Endothelial cell of umbilical vein (primary cell): ENCODE results near the gene CRTC1. TPM values are rescaled to one million over a fixed set of nuclear protein-coding genes. Genes with fewer than 3 reads are reported as not detected.

Experiments
- BruUV-seq: library from RNA; stranded (reverse); fragments of 400-500 nt; replicated peaks from 2 replicates; lab custom pipeline; 2021; lab: Mats Ljungman, UMichigan
- CTCF ChIA-PET: fragments of 300-600, 350-600 bp; sonication (Branson Sonifier 250); formaldehyde crosslinking; loops from one replicate; lab custom pipeline; 2021; ENCODE audit warnings: antibody characterized with exemption, inconsistent platforms; lab: Charles Lee
- POLR2A ChIA-PET: fragments of 300-600, 350-600 bp; sonication (Branson Sonifier 250); formaldehyde crosslinking; loops from one replicate; lab custom pipeline; 2021; ENCODE audit warnings: antibody characterized with exemption, inconsistent platforms; lab: Charles Lee
- DNase-seq: peaks from one replicate; pipeline ENCODE4 v3.0.0-alpha.2; 2011; ENCODE audit warnings: low read depth, low spot score
- FAIRE-seq: peaks from 2 replicates; lab custom pipeline; 2011; peaks lifted over from hg19 to GRCh38; lab: Jason Lieb, UNC
- H2AFZ ChIP-seq: 2 replicates; pipeline ENCODE4 v1.6.0; 2012; ENCODE audit warnings: low read depth, low read length, control low read depth, inconsistent platforms
- H3K27ac ChIP-seq: 2 replicates; pipeline ENCODE4 v1.5.1; 2011; ENCODE audit warnings: low read depth, mild to moderate bottlenecking, control low read depth, low read length, moderate library complexity; ENCODE audit not compliant: insufficient read depth
- H3K27me3 ChIP-seq, 2 experiments: 2 replicates each; pipeline versions ENCODE4 v1.6.0 to v1.6.1; 2011; ENCODE audit warnings: low read length in 2 of 2, mixed read lengths in 1 of 2; ENCODE audit not compliant: control insufficient read depth in 2 of 2, insufficient read depth in 2 of 2
- H3K36me3 ChIP-seq, 2 experiments: 2 replicates in 1 of 2; 3 replicates in 1 of 2; pipeline ENCODE4 v1.5.1; 2011; ENCODE audit warnings: low read length in 2 of 2, mild to moderate bottlenecking in 1 of 2, moderate library complexity in 1 of 2; ENCODE audit not compliant: control insufficient read depth in 2 of 2, insufficient read depth in 2 of 2; ENCODE audit errors: extremely low read depth in 1 of 2
- H3K4me1 ChIP-seq: 3 replicates; pipeline ENCODE4 v1.5.1; 2011; ENCODE audit warnings: mild to moderate bottlenecking, low read length; ENCODE audit not compliant: control insufficient read depth, insufficient read depth; ENCODE audit errors: extremely low read depth
- H3K4me2 ChIP-seq: 2 replicates; pipeline ENCODE4 v1.6.1; 2011; ENCODE audit warnings: low read length, control low read depth, mixed read lengths; ENCODE audit not compliant: insufficient read depth
- H3K4me3 ChIP-seq, 3 experiments: fragments of 200-600 bp in 1 of 3; sonication (generic), shearing (Covaris generic) in 1 of 3; replicated peaks in 1 of 3; 2 replicates each; pipeline ENCODE4 v1.5.1; 2011 to 2016; ENCODE audit warnings: control low read depth in 3 of 3, low read length in 3 of 3, mild to moderate bottlenecking in 2 of 3, inconsistent platforms in 1 of 3, low read depth in 1 of 3, moderate library complexity in 1 of 3; ENCODE audit not compliant: insufficient read depth in 1 of 3
- H3K79me2 ChIP-seq: 2 replicates; pipeline ENCODE4 v1.6.0; 2012; ENCODE audit warnings: low read length, inconsistent platforms; ENCODE audit not compliant: control insufficient read depth, insufficient read depth
- H3K9ac ChIP-seq: replicated peaks from 2 replicates; pipeline ENCODE3; 2011; ENCODE audit warnings: low read length, control low read depth; ENCODE audit not compliant: insufficient read depth; ENCODE audit errors: extremely low read depth
- H3K9me1 ChIP-seq: replicated peaks from 3 replicates; pipeline ENCODE4 v1.6.0; 2011; ENCODE audit warnings: mild to moderate bottlenecking, low read length; ENCODE audit not compliant: control insufficient read depth, insufficient read depth; ENCODE audit errors: extremely low read depth
- H3K9me3 ChIP-seq: replicated peaks from 2 replicates; pipeline ENCODE4 v1.5.1; 2012; ENCODE audit warnings: low read length, inconsistent platforms; ENCODE audit not compliant: control insufficient read depth, insufficient read depth
- H4K20me1 ChIP-seq: replicated peaks from 2 replicates; pipeline ENCODE3; 2011; ENCODE audit warnings: mild to moderate bottlenecking, low read length; ENCODE audit not compliant: control insufficient read depth, insufficient read depth; ENCODE audit errors: extremely low read depth
- EZH2 ChIP-seq: IDR thresholded peaks from 2 replicates; pipeline ENCODE4 v1.6.1; 2012; ENCODE audit warnings: borderline replicate concordance, low read depth, mild to moderate bottlenecking, moderate library complexity, low read length, inconsistent platforms; ENCODE audit not compliant: severe bottlenecking
- FOS ChIP-seq: IDR thresholded peaks from 2 replicates; pipeline ENCODE4 v1.6.1; 2011; ENCODE audit warnings: mild to moderate bottlenecking, low read length, moderate library complexity, borderline replicate concordance; ENCODE audit not compliant: insufficient read depth
- GATA2 ChIP-seq: IDR thresholded peaks from 2 replicates; pipeline ENCODE4 v1.7.0; 2011; ENCODE audit warnings: low read depth, mild to moderate bottlenecking, moderate library complexity, mixed read lengths, low read length; ENCODE audit not compliant: insufficient read length, insufficient read depth
- JUN ChIP-seq: IDR thresholded peaks from 2 replicates; pipeline ENCODE4 v1.6.1; 2011; ENCODE audit warnings: borderline replicate concordance, low read depth; ENCODE audit not compliant: insufficient read length, insufficient read depth
- MYC ChIP-seq: IDR thresholded peaks from one replicate; pipeline ENCODE4 v1.6.1; 2011; ENCODE audit warnings: mild to moderate bottlenecking, low read depth, low read length
- POLR2A ChIP-seq: IDR thresholded peaks from 2 replicates; pipeline ENCODE4 v1.6.1; 2012; ENCODE audit warnings: low read depth, mild to moderate bottlenecking, control low read depth, low read length
- POLR2AphosphoS5 ChIP-seq: IDR thresholded peaks from 2 replicates; pipeline ENCODE4 v1.6.1; 2012; ENCODE audit warnings: low read depth, mild to moderate bottlenecking, control low read depth, low read length, moderate library complexity; ENCODE audit not compliant: insufficient read depth
- dilution Hi-C: fragments of 300-500 bp; cut with MboI; formaldehyde crosslinking; loops from one replicate; pipeline ENCODE4 v1.15.0; 2019; ENCODE audit warnings: low sequenced_read_pairs; ENCODE audit not compliant: extremely low pct_ligation_motif_present
- intact Hi-C: fragments of 100-400 bp; cut with micrococcal nuclease; formaldehyde crosslinking; loops from one replicate; pipeline ENCODE4 v1.10.0; 2022
- polyA plus RNA-seq, 4 experiments: library from polyadenylated mRNA; depleted of rRNA in 3 of 4; stranded (reverse) in 3 of 4; unstranded in 1 of 4; fragments of >200 nt; gene quantifications; 2 replicates each; pipeline versions ENCODE4 v1.2.1 to v1.2.3, GENCODE V29; 2011 to 2012; ENCODE audit warnings: missing spikeins in 1 of 4
- total RNA-seq: library from RNA; stranded (reverse); gene quantifications from 2 replicates; pipeline ENCODE4 v1.2.3, GENCODE V29; 2021
- TF ChIP-seq, protein P1 (sequence below): IDR thresholded peaks from 2 replicates; pipeline ENCODE4 v1.6.1; 2011; ENCODE audit not compliant: insufficient read depth, insufficient read length
- TF ChIP-seq, protein P2 (sequence below), 2 donors: IDR thresholded peaks; 1 replicate in 1 of 2; 2 replicates in 1 of 2; pipeline ENCODE4 v1.5.1; 2011; ENCODE audit warnings: low read length in 2 of 2, mild to moderate bottlenecking in 2 of 2, moderate library complexity in 2 of 2, control low read depth in 1 of 2, inconsistent platforms in 1 of 2, low read depth in 1 of 2; ENCODE audit not compliant: insufficient read depth in 1 of 2; ENCODE audit errors: extremely low read depth in 1 of 2

The CRTC1 gene
- total and polyA plus RNA-seq, 2 donors (not counting 3 experiments of a cell fraction or from before 2014, with no cell fraction given) = 4.2 to 11.4 TPM

DNA sequence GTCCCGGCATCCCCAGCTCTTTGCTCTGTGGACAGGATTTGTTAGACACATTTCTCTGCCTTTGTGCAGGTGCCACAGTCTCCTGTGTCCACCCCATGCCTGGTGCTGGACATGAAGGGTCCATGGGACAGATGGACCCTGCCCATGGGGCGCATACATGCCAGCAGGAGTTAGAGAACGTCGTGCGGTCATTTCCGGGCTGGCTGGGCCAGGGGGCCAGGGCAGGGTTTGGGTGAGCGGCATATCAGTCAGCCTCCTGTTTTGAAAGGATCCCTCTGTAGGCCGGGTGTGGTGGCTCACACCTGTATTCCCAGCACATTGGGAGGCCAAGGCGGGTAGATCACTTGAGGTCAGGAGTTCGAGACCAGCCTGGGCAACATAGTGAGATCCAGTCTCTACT lies 35.7 kb upstream of the CRTC1 start:
- Histone ChIP-seq H3K36me3 (no peaks in the 10 kb centered on the region), H2AFZ (no peak overlapping the region), H3K9me3 (no peaks in the 10 kb centered on the region), H4K20me1 (no peaks in the 10 kb centered on the region), H3K27me3 (no peaks in the 10 kb centered on the region), H3K79me2 (no peaks in the 10 kb centered on the region), H3K4me1 (peaks cover 30% of the 10 kb centered on the region), H3K9ac (no peak overlapping the region), H3K27ac (no peak overlapping the region), H3K4me2 (no peak overlapping the region), H3K4me3 (no peak overlapping the region), H3K9me1 (no peaks in the 10 kb centered on the region)
- BruUV-seq = no TSS peak
- FAIRE-seq (no peak), DNase-seq (no peak)
- intact Hi-C loops = loop anchor here (5.0 kb wide), 1 partner anchor 46 kb away; no protein-coding TSS in a partner anchor
- ChIA-PET POLR2A (no interaction called here), CTCF (interaction anchor here (1.6 kb wide), 1 partner anchor 12 kb away, joined by 8 read pairs; no protein-coding TSS in a partner anchor)
- dilution Hi-C loops = no loop called here
- TF ChIP-seq EZH2 = no peak
- TF ChIP-seq GATA2 = no peak
- TF ChIP-seq, protein P1, sequence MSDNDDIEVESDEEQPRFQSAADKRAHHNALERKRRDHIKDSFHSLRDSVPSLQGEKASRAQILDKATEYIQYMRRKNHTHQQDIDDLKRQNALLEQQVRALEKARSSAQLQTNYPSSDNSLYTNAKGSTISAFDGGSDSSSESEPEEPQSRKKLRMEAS = no peak
- TF ChIP-seq FOS = no peak
- TF ChIP-seq POLR2A = no peak
- TF ChIP-seq POLR2AphosphoS5 = no peak
- TF ChIP-seq, protein P2, sequence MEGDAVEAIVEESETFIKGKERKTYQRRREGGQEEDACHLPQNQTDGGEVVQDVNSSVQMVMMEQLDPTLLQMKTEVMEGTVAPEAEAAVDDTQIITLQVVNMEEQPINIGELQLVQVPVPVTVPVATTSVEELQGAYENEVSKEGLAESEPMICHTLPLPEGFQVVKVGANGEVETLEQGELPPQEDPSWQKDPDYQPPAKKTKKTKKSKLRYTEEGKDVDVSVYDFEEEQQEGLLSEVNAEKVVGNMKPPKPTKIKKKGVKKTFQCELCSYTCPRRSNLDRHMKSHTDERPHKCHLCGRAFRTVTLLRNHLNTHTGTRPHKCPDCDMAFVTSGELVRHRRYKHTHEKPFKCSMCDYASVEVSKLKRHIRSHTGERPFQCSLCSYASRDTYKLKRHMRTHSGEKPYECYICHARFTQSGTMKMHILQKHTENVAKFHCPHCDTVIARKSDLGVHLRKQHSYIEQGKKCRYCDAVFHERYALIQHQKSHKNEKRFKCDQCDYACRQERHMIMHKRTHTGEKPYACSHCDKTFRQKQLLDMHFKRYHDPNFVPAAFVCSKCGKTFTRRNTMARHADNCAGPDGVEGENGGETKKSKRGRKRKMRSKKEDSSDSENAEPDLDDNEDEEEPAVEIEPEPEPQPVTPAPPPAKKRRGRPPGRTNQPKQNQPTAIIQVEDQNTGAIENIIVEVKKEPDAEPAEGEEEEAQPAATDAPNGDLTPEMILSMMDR (IDR thresholded peaks at IDR 0.05; ENCODE audit: extremely low read depth in 1 of 2, insufficient read depth in 1 of 2, low read depth in 1 of 2, low read length in 2 of 2) = no peak
- no peak for TF ChIP-seq MYC
- TF ChIP-seq JUN = no peak
